Measurements from ENCODE around the gene PP2D1.

DNA sequence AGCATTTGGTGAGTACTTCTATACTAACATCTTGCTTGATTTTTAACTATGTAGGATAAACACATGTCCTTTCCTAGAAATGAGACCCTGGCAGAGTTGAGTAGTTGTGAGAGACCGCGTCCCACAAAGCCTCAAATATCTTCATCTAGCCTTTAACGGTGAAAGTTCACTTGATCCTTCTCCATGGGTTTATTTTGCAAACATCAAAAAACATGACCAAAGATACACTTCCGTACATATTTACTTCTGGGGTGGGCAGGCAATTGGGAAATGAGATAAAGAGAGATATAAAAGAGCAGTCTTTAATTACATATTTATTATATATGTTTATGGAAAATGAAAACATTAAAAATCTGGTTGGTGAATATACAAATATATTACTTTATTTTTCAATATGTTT lies 23.0 kb upstream of the PP2D1 start:
- TF ChIP-seq REST (IDR thresholded peaks at IDR 0.05; ENCODE audit: low read depth) (no peak), EZH2 (IDR thresholded peaks at IDR 0.05) (no peak), CTCF (IDR thresholded peaks at IDR 0.05 in 2 of 3, conservative IDR thresholded peaks at IDR 0.05 in 1 of 3; ENCODE audit: borderline replicate concordance in 1 of 3, insufficient read depth in 1 of 3, low read depth in 2 of 3, low read length in 2 of 3) (no peak), POLR2A (IDR thresholded peaks at IDR 0.05; ENCODE audit: borderline replicate concordance, extremely low read depth, insufficient read depth, insufficient read length) (no peak), CEBPB (IDR thresholded peaks at IDR 0.05; ENCODE audit: low read depth) (no peak), RAD21 (IDR thresholded peaks at IDR 0.05; ENCODE audit: low read depth) (no peak), POLR2AphosphoS5 (IDR thresholded peaks at IDR 0.05; ENCODE audit: low read depth, low read length) (no peak), EZH2phosphoT487 (IDR thresholded peaks at IDR 0.05; ENCODE audit: borderline replicate concordance) (no peak), EGR1 (IDR thresholded peaks at IDR 0.05; ENCODE audit: low read depth) (no peak), SP1 (IDR thresholded peaks at IDR 0.05; ENCODE audit: low read depth) (no peak), FOSL1 (IDR thresholded peaks at IDR 0.05; ENCODE audit: low read depth) (no peak), TCF7L2 (IDR thresholded peaks at IDR 0.05; ENCODE audit: borderline replicate concordance, extremely low read depth, insufficient read depth, insufficient read length) (no peak)
